GM04503 (cell line): Measurements from ENCODE around the gene EZH2.

Experiments used
- DNase-seq: peaks from one replicate; pipeline ENCODE4 v3.0.0-alpha.2; 2012; ENCODE audit warnings: low read depth

The EZH2 gene

DNA sequence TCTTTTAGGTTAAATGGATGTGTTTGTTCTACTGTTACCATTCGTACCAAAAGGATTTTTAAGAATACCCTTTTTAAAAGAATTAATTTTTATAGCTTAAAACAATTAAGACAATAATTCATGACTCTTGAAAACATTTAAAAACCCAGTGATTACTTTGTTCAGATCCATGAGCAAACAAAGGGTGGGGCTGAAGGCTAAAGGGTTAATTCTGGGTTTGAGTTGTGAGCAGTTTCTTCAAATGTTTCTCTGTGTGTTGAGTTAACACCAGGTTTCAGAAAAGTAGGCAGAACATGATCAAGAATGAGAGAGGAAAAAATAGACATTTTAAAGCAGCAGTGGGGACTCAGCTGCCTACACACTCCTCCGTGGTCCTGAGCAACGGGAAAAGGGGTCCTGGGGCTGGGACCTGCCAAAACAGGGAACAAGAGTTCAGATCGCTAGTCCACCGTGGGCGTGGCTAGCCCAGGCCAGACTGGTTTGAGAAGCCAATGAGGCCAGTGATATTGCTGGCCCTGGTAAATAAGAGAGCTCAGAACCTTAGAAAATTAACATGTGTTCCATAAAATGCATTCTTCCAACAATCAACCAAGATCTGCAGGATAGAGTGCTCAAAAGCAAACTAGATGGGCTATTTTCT is 14.9 kb upstream of the EZH2 start:
- DNase-seq: no peak

DNA sequence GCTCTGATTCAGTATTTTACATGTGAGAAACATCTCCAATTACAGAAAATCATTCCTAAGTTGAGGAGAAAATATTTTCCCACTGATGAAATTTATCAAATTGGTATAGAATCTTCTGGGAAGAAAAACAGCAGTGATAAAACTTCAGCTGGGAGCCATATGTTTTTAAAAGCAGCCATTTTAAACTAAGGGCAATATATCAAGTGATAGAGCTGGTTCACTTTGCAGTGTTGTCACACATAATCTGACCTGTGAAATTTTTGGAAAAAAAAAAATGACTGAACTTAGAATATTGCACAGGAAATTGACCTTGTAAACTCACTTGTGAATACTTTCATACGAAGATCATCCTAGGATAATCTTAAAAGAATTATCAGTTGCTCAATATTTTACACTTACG is 10.5 kb upstream of the EZH2 start:
- DNase-seq: no peak

DNA sequence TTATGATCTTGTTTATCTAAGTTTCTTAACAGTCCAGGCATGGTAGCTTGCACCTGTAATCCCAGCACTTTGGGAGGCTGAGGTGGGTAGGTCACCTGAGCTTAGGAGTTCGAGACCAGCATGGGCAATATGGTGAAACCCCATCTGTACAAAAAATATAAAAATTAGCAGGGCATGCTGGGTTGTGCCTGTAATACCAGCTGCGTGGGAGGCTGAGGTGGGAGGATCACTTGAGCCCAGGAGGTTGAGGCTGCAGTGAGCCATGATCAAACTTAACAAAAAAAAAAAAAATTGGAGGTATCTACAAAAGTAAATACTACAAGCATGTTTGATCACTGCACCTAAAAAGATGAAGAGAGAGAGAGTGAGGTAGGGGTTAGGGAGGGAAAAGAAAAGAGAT is 9.0 kb upstream of the EZH2 start:
- no peak for DNase-seq

DNA sequence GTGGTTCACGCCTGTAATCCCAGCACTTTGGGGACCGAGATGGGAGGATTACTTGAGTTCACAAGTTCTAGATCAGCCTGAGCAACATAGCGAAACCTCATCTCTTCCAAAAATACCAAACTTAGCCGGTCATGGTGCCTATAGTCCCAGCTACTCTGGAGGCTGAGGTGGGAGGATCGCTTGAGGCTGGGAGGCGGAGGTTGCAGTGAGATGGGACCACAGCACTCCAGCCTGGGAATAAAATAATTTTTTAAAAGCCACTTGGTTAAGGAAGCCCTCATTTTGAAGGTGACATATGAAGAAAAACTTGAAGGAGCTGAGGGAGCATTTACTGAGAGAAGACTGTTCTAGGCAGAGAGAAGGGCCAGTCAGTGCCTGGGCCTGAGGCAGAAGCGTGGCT is 4.2 kb upstream of the EZH2 start:
- no peak for DNase-seq

DNA sequence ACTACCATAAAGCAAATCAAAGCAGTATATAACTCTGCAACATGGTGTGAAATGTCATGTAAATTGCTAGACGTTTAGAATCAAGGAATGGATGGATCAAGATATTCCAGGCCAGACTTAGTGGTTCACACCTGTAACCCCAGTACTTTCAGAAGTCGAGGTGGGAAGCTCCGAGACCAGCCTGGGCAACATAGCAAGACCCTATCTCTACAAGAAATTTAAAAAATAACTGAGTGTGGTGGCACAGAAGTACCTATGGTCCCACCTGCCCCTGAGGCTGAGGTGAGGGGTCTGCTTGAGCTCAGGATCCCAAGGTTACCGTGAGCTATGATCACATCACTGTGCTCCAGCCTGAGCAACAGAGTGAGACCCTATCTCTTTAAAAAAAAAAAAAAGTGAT is 2.8 kb upstream of the EZH2 start:
- no peak for DNase-seq

DNA sequence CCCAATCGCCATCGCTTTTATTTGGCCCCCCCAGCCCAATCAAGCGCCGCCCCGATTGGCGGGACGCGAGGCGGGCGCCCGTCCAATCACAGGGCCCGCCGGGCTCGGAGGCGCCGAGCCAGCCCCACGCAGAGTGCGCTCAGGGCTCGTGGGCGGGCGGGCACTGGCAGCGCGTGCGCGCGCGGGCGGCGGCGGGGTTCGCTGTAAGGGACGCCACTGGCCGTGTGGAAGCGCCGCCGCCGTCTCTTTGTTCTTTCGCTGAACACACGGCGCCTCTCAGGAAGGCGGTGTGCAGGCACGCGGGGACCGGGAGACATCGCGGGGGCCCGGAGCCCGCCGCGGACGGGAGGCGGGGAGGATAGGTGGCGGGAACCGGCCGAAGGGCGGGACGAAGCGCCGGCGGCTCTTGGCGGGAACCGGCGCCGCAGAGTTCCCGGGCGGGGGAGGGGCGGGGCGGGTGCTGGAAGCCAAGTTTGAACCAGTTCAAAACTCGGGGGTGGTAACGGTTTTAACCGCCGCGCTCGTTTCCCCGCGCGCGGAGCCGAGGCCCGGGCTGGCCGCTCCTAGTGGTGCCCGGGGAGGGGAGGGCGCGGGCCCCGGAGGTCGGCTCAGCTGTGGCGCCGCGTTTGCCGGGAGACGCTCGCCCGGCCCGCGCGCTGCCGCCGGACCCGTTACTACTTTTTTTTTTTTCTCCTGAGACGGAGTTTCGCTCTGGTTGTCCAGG is 370 bp upstream of the EZH2 start:
- peak; percentile 45 for DNase-seq

DNA sequence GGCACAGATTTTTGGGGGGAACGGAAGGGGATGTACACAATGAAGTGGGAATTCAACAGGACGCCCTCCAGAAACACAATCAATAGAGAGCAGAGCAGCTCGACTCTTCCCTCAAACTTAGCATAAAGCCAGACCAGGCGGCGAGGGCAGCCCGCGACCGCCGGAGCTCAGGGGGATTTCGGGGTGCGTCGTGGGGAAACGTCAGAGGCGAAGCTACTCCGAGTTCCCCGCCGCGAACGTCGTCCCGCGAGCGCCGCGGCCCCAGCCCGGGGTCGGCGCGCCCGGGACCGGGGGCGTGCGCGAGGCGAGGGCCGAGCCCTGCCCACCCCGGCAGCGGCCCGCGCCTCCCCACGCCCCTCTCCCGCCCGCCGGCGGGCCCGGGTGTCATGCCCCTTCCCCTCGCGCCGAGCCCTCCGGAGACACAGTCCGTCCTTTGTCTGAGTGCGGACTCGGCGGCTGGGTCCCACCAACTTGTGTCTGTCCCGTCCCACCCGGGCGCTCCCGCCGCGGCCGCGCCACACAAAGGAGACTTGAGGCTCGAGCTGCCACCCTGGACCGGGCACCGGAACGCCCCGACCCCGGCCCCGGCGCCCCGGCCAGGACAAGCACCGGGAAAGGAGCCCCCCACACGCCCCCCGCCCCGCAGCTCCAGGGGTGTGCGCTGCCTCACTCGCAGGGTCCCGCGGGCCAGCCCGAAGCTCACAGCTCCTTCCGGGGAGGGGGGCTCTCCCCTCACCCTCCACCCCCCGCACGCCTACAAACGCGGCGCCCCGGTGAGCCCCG is 634 bp downstream of the EZH2 start:
- no peak for DNase-seq

DNA sequence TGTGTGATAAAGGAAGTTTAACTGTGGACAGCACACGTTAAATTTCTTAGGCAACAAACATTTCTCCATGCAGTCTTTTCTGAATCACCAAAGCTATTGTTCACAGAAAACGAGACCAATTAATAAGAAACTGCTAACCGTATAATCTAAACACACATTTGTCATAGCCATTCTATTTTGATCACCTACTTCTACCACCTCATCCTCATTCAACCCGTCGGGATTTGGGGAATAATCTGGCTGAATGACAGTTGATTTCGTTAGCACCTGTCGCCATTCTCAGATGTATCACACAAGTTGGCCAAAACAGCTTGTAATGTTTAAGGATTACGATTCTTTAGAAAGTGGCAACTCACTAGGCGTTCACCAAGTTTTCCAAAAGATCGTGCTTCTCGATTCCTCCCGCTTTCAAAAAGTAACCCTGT is 1.2 kb downstream of the EZH2 start:
- DNase-seq: no peak

DNA sequence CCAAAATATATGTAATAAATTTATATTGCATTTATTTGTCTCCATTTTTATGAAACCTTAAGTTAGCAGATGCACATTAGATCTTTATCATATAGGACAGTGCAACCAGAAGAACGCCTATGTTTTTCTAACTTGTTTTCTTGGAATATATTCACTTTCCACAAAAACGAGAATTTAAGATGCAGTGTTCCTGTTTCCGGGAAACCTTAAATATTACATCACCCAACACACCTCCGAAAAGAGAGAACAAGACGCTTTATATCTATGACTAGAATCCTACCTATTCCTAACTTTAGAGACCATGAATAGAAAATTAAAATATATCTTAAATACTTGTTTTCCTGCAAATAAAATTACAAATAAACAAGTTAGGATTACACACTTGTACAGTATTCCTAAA is 1.9 kb downstream of the EZH2 start:
- no peak for DNase-seq

DNA sequence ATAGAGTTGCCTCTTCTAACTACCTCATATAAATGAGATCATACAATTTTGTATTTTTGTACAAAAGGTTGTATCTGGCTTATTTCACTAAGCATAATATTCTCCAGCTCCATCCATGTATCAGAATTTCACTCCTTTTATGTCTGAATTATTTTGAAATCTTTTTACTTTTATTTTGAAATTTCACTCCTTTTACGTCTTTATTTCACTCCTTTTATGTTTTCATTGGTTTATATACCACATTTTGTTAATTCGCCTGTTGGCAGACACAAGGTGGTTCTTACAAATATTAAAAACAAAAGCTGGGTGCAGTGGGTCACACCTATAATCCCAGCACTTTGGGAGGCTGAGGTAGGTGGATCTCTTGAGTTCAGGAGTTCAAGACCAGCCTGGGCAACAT is 5.8 kb downstream of the EZH2 start:
- DNase-seq: no peak

DNA sequence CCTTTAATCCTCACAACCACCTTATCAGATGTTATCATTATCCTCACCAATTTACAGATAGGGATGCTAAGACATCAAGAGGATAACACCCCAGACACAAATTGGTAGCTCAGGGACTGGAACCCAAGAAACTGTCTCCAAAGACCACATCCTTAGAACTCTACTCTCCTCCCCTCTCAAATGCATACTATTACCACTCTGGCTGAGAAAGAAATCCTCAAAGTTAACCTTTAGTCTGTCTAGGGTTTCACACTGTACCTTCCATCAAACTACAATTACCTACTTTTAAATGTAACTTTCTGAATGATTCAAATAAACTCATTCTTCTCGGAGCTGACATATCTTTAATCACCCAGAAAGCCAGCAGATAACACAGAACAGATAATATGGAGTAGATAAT is 6.6 kb downstream of the EZH2 start:
- no peak for DNase-seq

DNA sequence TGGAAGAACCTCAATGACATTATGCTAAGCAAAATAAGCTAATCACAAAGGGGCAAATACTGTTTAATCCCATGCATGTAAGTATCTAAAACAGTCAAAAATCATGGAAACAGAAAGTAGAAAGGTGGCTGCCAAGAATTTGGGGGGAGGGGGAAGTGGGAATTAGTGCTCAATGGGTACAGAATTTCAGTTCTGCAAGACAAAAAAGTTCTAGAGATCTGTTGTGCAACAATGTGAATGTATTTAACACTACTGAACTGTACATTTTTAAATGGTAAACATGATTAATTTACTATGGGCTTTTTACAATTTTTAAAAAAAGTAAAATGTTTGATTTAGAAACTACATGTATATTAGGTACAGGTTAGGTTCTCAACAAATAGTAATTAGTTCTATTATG is 11.9 kb downstream of the EZH2 start:
- no peak for DNase-seq

DNA sequence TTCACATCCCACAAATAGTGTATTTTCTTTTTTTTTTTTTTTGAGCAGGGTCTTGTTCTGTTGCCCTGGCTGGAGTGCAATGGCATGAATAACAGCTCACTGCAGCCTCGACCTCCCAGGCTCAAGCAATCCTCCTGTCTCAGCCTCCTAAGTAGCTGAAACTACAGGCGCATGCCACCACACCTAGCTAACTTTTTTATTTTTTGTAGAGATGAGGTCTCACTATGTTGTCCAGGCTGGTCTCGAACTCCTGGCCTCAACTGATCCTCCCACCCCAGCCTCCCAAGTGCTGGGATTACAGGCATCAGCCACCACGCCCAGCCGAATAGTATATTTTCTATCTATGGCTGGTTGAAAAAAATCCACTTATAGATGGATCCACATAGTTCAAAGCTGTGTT is 12.5 kb downstream of the EZH2 start:
- no peak for DNase-seq

DNA sequence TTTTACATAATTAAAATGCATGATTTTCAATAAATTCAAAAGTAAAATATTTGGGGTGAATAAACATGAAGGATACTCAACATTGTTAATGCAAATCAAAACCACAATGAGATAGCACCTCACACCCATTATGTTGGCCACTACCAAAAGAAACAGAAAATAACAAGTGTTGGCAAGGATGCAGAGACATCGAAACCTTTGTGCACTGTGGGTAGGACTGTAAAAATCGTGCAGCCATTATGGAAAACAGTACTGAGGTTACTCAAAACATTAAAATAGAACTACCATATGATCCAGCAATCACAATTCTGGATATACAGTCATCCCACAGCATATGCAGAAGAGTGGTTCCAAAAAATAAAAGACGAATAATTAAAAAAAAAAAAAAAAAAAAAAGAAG is 13.1 kb downstream of the EZH2 start:
- DNase-seq: no peak

DNA sequence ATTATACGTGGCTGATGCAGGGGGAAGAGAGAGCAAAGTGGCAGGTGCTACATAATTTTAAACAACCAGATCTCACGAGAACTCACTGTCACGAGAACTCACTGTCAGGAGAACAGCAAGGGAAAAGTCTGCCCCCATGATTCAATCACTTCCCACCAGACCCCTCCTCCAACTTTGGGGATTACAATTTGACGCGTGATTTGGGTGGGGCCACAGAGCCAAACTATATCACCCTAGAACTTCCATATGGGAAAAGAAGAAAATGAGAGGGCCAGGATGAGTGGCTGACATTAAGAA is 15.8 kb downstream of the EZH2 start:
- no peak for DNase-seq

DNA sequence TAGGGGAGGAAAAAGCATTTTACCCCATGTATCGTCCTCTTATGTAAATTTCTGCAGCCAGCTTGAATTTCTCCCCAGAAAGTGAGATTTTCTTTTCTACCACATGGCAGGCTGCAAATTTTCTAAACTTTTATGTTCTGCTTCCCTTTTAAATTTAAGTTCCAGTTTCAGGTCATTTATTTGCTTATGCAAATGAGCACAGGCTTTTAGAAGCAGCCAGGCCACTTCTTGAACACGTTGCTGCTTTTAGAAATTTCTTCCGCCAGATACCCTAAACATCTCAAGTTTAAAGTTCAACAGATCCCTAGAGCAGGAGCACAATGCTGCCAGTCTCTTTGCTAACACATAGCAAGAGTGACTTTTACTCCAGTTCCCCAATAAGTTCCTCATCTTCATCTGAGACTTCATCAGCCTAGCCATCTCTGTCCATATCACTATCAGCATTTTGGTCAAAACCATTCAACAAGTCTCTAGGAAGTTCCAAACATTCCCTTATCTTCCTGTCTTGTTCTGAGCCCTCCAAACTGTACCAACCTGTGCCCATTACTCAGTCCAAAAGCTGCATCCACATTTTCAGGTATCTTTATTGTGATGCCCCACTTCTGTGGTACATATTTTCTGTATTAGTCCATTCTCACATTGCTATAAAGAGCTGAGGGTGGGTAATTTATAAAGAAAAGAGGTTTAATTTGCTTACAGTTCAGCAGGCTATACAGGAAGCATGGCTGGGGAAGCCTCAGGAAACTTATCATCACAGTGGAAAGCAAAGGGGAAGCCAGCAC is 16.3 kb downstream of the EZH2 start:
- DNase-seq: no peak

DNA sequence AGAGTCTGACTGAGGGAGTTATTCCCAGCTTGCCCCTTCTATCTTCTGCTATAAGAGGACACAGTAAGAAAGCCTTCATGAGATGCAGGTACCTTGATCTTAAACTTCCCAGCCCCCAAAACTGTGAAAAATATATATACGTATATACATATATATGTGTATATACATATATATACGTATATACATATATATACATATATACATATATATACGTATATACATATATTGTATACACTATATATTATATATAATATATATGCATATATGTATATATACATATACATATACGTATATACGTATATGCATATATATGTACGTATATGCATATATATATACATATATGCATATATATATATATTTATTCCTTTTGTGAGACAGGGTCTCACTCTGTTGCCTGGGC is 17.7 kb downstream of the EZH2 start:
- DNase-seq: no peak

DNA sequence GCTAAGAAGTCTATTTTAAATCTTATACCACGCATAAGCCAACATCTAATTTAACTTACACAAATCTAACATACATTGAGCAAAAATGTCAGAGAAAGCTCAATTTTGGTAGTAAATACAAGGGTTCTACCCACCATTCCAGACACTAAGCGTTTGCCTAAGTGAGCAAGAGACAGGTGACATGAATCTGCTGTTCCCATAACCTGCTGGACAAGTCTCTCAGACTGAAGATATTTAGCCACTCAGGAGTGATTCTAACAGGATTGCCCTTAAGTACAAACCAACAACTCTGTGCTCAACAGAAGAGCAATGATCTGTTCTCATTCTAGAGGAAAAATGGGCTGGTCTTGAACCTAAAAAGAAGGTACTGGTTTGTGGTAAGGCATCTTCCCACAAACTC is 18.8 kb downstream of the EZH2 start:
- DNase-seq: no peak

DNA sequence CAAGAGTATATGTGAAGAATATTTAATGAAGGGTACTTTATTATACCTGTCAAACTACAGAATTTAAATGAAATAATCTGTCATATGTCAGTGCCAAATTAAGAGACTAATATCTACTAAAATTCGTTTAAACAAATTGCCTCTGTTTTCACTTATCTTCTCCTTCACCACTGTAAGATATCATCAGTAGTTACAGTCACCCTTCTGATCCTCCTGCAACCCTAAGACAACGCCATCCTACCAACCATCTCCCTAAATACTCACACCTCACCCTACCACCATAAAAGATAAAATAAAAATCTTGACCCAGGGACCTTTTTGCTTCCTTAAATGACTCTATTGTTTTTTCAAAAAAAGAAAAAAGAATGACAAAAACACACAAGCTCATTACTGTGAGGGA is 20.8 kb downstream of the EZH2 start:
- DNase-seq: no peak

DNA sequence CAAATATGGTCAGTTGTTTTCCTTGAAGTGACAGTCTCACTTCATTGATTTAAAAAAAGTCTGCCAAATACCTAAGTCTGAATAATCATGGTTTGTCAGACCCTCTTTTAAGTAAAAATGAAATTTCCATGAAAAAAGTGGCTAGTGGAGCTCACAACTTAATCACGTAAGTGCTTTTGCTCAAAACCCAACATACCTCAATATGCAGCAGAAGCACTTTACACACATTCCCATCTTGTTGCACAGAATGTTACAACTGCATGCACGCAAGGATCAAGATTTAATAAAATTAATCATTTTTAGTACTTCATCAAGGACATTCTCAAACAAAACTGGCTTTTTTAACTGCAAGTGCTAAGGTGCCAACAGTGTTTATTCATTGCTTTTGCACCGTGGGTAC is 21.6 kb downstream of the EZH2 start:
- DNase-seq: no peak

DNA sequence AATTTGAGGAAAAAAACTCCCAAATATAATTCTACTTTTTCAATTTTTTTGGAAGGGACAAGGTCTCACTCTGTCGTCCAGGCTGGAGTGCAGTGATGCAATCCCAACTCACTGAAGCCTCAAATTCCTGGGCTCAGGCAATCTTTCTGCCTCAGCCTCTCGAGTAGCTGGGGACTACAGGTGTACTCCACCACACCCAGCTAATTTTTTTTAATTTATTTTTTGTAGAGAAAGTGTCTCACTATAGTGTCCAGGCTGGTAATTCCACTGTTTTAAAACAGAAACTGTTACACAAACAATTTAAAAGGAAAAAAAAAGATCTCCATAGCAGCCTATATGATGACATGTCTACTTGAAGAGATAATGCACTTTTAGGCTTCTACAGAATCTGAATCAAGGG is 25.6 kb downstream of the EZH2 start:
- no peak for DNase-seq

DNA sequence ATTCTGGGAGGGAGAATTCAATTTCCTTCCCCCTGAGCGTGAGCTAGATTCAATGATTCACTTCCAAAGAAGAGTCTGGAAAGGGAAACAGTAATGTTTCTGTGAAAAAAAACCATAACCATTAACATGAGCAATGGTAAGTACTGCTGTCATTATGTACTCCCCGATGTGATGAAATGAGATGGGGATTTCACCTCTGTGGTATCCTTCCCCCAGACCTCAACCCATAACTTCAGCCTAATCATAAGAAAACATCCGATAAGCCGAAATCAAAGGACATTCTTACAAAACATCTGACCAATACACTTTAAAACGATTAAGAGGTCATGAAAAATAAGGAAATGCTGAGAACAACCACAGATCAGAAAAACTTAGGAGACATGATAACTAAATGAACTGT is 27.2 kb downstream of the EZH2 start:
- DNase-seq: no peak

DNA sequence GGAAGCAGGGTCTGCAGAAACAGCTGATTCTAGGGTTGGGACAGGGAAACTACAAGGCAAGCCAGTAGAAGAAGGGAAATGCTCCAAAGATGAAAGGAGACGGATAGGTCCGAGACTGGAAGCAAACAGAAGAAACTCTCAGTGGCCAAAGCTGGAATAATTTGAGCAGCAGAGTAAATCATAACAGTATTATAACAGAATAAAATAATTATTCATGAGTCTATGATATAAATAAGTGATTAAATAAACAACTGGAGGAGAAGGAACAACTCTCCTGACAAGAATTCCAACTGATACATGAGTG is 27.6 kb downstream of the EZH2 start:
- DNase-seq: no peak
